Astrocyte (in vitro differentiated cells and primary cell): ENCODE data around the gene ABCF1. TPM values are rescaled to one million over a fixed set of nuclear protein-coding genes. Genes with fewer than 3 reads are reported as not detected.
A peak's percentile ranks its signal among the peaks of the same experiment; 100 is the strongest.

Experiments used
- DNase-seq: peaks from one replicate; pipeline ENCODE4 v3.0.0-alpha.2; 2010; ENCODE audit warnings: low read depth
- FAIRE-seq: peaks from 2 replicates; lab custom pipeline; 2011; peaks lifted over from hg19 to GRCh38; lab: Jason Lieb, UNC
- H2AFZ ChIP-seq: 2 replicates; pipeline ENCODE4 v1.6.0; 2012; ENCODE audit warnings: low read depth, low read length, inconsistent platforms
- H3K27ac ChIP-seq: 2 replicates; pipeline ENCODE4 v1.5.1; 2011; ENCODE audit warnings: low read depth, low read length, inconsistent platforms
- H3K27me3 ChIP-seq: 2 replicates; pipeline ENCODE4 v1.6.0; 2011; ENCODE audit warnings: low read length, inconsistent platforms; ENCODE audit not compliant: insufficient read depth
- H3K36me3 ChIP-seq: 2 replicates; pipeline ENCODE4 v1.5.1; 2011; ENCODE audit warnings: low read length, inconsistent platforms; ENCODE audit not compliant: insufficient read depth
- H3K4me1 ChIP-seq: 2 replicates; pipeline ENCODE4 v1.5.1; 2011; ENCODE audit warnings: low read length, inconsistent platforms; ENCODE audit not compliant: insufficient read depth
- H3K4me2 ChIP-seq: 2 replicates; pipeline ENCODE4 v1.6.0; 2012; ENCODE audit warnings: low read length, inconsistent platforms
- H3K4me3 ChIP-seq: 2 replicates; pipeline ENCODE4 v1.5.1; 2011; ENCODE audit warnings: low read depth, mild to moderate bottlenecking, low read length, inconsistent platforms; ENCODE audit not compliant: insufficient read depth
- H3K79me2 ChIP-seq: 2 replicates; pipeline ENCODE4 v1.6.0; 2012; ENCODE audit warnings: mild to moderate bottlenecking, low read length, inconsistent platforms; ENCODE audit not compliant: insufficient read depth
- H3K9ac ChIP-seq: 2 replicates; pipeline ENCODE4 v1.6.0; 2012; ENCODE audit warnings: mild to moderate bottlenecking, low read length, inconsistent platforms
- H3K9me3 ChIP-seq: 2 replicates; pipeline ENCODE4 v1.5.1; 2012; ENCODE audit warnings: low read depth, mild to moderate bottlenecking, low read length, inconsistent platforms; ENCODE audit not compliant: insufficient read depth
- H4K20me1 ChIP-seq: 2 replicates; pipeline ENCODE4 v1.6.0; 2012; ENCODE audit warnings: low read length, inconsistent platforms; ENCODE audit not compliant: insufficient read depth
- H3K27ac Mint-ChIP-seq: one replicate; pipeline ENCODE4 v1.8.0; 2021; ENCODE audit warnings: mild to moderate bottlenecking, mixed read lengths; ENCODE audit not compliant: unreplicated experiment
- H3K27me3 Mint-ChIP-seq: one replicate; pipeline ENCODE4 v1.8.0; 2021; ENCODE audit warnings: low read depth, mixed read lengths; ENCODE audit not compliant: unreplicated experiment
- H3K36me3 Mint-ChIP-seq: one replicate; pipeline ENCODE4 v1.8.0; 2021; ENCODE audit warnings: low read depth, mixed read lengths; ENCODE audit not compliant: unreplicated experiment
- H3K4me1 Mint-ChIP-seq: one replicate; pipeline ENCODE4 v1.8.0; 2021; ENCODE audit warnings: low read depth, mixed read lengths; ENCODE audit not compliant: unreplicated experiment
- H3K4me3 Mint-ChIP-seq: one replicate; pipeline ENCODE4 v1.8.0; 2021; ENCODE audit warnings: mild to moderate bottlenecking, moderate library complexity, mixed read lengths; ENCODE audit not compliant: unreplicated experiment
- H3K9me3 Mint-ChIP-seq: one replicate; pipeline ENCODE4 v1.8.0; 2021; ENCODE audit warnings: mild to moderate bottlenecking, mixed read lengths; ENCODE audit not compliant: unreplicated experiment
- CTCF ChIP-seq: IDR thresholded peaks from 2 replicates; pipeline ENCODE4 v1.5.1; 2011; ENCODE audit warnings: low read depth, mild to moderate bottlenecking, inconsistent platforms, low read length, moderate library complexity; ENCODE audit not compliant: insufficient read depth
- EZH2 ChIP-seq: IDR thresholded peaks from 2 replicates; pipeline ENCODE4 v1.6.1; 2012; ENCODE audit warnings: mild to moderate bottlenecking, low read length, inconsistent platforms; ENCODE audit not compliant: insufficient read depth
- total RNA-seq: library from RNA; stranded (reverse); gene quantifications from 2 replicates; pipeline ENCODE4 v1.2.1, GENCODE V29; 2021

ABCF1 gene
- total RNA-seq, 1 donor from 2014 or later, result 60.3 TPM

- peak within 1 kb of the TSS; percentile 100 for H3K27ac ChIP-seq
- H3K9ac ChIP-seq, result peak within 1 kb of the TSS; percentile 100
- H3K4me2 ChIP-seq, result peak within 1 kb of the TSS; percentile 99
- H3K27me3 ChIP-seq, result no peaks in the 10 kb centered on the region
- H3K79me2 ChIP-seq, result peaks cover 48% of the 10 kb centered on the region
- H3K4me3 ChIP-seq, result peak within 1 kb of the TSS; percentile 100
- peak within 1 kb of the TSS; percentile 99 for H3K4me3 Mint-ChIP-seq
- H3K4me1 Mint-ChIP-seq, result peaks cover 32% of the 10 kb centered on the region
- peak within 1 kb of the TSS; percentile 100 for H3K27ac Mint-ChIP-seq
- no peaks in the 10 kb centered on the region for H3K9me3 ChIP-seq
- H3K4me1 ChIP-seq, result peaks cover 30% of the 10 kb centered on the region
- TF ChIP-seq CTCF, result no peak
- no peak for TF ChIP-seq EZH2
- H3K27me3 Mint-ChIP-seq, result no peaks in the 10 kb centered on the region
- H4K20me1 ChIP-seq, result peaks cover 39% of the 10 kb centered on the region
- H3K36me3 Mint-ChIP-seq, result peaks cover 20% of the 10 kb centered on the region
- FAIRE-seq (peak; percentile 47), DNase-seq (peak; percentile 99)
- peaks cover 3% of the 10 kb centered on the region for H3K9me3 Mint-ChIP-seq
- peak within 1 kb of the TSS; percentile 79 for H2AFZ ChIP-seq
- H3K36me3 ChIP-seq, result peaks cover 12% of the 10 kb centered on the region
Observed at GRCh38 chr6:30616811-30617564, 45.7 kb downstream of the ABCF1 start, which contains the start of gene PPP1R10. Gene PPP1R10 (minus strand): TSS chr6:30617243. CDS start chr6:30609944, 7,299 bp downstream.

GRCh38 chr6:30617565-30618269 lies 46.5 kb downstream of the ABCF1 start, which contains the start of gene MRPS18B:
Gene MRPS18B (plus strand): TSS chr6:30617840. CDS start chr6:30617866, 26 bp downstream.
- Mint-ChIP-seq H3K27me3 (no peaks in the 10 kb centered on the region), H3K36me3 (peaks cover 20% of the 10 kb centered on the region), H3K4me1 (peaks cover 27% of the 10 kb centered on the region), H3K4me3 (peak within 1 kb of the TSS; percentile 99), H3K27ac (peak within 1 kb of the TSS; percentile 100), H3K9me3 (peaks cover 3% of the 10 kb centered on the region)
- Histone ChIP-seq H4K20me1 (peaks cover 32% of the 10 kb centered on the region), H3K27me3 (no peaks in the 10 kb centered on the region), H3K27ac (peak within 1 kb of the TSS; percentile 100), H3K9me3 (no peaks in the 10 kb centered on the region), H2AFZ (peak within 1 kb of the TSS; percentile 79), H3K4me1 (peaks cover 28% of the 10 kb centered on the region), H3K36me3 (peaks cover 14% of the 10 kb centered on the region), H3K79me2 (peaks cover 44% of the 10 kb centered on the region), H3K9ac (peak within 1 kb of the TSS; percentile 100), H3K4me2 (peak within 1 kb of the TSS; percentile 99), H3K4me3 (peak within 1 kb of the TSS; percentile 100)
- FAIRE-seq, result no peak
- TF ChIP-seq CTCF, result no peak
- TF ChIP-seq EZH2, result no peak
- DNase-seq, result peak; percentile 95
